HG03103 (cell line): Measurements from ENCODE around the gene PTDSS2.
"Not testable (repeated sequence)": the region's sequence is repeated elsewhere in the genome, so short reads cannot be mapped to it uniquely, and the experiment has no call there.

ENCODE experiments used
- ATAC-seq: cut with Tn5 transposase; IDR thresholded peaks from one replicate; pipeline ENCODE4 v1.9.1; 2021; ENCODE audit warnings: low read depth; ENCODE audit not compliant: unreplicated experiment

PTDSS2 gene

DNA sequence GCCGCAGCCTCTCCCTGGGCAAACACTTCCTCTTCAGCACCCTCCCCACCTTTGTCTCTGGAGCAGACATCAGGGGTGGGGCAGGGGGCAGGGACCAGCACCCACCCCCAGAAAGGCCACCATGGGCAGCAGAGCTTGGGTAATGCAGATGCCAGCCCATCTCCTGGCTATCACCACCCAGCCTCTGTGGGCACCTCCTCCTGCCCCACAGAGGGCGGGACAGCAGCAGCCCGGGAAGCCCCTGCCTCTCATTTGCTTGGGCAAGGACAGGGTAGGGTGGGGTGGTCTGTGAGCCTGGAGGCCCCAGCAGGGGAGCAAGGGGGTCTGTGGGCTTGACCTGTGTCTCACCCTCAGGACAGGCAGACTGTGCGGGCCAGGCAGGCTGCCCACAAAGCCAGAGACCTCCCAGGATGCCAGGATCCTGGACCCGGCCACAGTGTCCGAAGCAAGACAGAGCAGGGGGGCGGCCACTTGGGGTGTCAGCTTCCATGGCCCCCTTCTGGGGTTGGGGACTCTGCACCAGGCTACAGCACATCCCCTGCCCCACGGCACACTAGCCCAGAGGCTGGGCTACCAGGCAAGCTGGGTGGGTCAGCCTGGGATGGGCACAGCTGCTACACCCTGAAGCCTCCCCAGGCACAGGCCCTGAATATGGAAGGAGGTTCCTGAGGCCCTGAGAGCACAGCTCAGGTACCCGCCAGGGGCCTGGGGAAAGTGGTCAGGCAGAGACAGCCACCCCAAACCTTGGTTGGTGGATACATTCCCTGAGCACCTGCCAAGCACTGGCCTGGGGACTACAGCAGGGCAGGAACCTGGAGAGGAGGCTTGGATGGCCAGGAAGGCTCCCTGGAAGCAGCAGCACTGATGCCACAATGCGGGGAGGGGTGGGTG is 52.5 kb downstream of the PTDSS2 start:
- ATAC-seq = no peak

DNA sequence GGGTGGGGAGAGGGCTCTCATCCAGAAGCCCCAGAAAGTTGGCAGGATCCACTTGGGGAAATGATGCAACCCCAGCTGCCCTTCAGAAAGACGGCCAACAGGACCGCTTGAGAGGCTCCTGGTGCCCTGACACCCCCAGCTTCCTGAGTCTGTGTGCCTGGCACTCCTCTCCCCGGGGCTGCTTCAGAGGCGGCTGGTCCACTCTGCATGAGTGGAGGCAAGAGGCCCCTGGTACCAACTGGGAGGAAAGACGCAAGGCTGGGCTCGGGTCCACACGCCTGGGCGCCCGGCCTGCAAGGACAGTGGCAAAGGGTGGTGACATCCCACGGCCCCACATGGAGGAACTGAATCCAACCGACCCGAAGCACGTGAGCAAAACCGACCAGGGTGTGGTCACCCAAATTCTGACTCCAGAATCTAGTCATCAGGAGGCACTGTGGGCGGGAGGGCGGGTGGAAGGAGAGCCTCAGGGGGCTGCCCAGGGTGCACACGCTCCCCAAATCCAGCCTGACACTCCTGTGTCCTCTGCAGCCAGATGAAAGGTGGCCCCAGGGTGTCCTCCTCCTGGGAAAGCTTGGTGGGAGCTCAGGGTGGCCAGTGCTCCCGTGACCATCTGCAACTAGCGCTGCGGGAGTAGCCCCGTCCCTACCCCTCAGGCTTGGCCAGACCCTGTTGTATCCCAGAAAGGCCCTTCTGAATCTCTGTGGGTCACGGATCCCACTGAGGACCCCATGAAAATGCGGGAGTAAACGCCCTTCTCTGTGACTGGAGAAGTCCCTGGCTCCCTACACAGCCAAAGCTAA is 53.3 kb downstream of the PTDSS2 start:
- no peak for ATAC-seq

DNA sequence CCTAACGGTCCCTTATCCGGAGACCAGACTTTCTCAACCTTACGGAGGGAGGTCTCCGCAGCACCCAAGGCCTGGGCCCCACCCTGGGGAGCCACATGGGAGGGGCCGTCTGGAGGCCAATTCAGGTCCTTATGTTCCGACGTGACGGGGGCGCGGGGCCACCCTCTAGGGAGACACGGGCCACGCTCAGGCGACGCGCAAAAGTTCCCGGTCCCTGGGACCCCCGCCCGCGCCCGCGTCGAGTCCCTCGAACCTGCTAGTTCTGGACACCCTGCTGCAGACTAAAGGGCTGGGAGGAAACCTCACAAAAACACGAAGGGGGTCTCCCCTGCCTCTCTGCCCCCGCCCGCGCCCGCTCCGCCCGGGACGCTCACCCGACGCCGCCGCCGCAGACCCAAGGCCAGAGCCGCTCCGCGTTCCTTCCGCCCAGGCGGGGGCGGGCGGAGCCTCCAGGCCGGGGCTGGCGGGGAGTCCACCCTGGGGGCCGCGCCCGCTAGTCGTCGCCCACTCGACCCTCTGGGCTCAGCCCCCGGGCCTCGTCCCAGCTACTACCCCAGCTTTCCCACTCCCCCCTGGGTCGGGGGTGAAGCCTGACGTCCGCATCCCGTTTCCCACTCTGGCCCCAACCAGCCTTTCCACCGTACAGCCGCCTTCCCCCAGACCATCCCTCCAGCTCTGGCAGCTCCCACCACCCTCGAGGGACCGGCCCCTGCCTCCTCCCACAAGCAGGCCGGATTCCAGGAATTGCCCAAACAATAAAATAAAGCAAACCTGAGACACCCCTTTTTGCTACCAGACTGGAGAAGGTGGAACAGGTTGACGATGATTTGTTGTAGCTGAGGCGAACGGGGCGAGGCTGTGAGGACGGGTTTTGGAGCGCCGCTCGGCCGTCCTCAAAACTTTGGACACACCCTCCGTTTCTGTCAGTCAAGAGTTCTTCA is 54.2 kb downstream of the PTDSS2 start:
- ATAC-seq = no peak

DNA sequence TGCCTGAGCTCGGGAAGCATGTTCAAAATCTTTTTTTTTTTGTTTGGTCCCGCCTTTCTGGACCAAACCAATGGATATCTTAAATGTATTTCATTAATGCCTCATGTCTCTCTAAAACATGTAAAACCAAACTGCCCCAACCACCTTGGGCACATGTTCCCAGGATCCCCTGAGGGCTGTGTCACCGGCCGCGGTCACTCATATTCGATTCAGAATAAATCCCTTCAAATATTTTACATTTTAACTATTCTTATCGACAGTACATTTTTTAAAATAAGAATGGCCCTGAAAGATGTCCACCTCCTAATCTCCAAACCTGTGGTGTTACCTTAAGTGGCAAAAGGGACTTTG is 54.9 kb downstream of the PTDSS2 start:
- ATAC-seq = no peak

DNA sequence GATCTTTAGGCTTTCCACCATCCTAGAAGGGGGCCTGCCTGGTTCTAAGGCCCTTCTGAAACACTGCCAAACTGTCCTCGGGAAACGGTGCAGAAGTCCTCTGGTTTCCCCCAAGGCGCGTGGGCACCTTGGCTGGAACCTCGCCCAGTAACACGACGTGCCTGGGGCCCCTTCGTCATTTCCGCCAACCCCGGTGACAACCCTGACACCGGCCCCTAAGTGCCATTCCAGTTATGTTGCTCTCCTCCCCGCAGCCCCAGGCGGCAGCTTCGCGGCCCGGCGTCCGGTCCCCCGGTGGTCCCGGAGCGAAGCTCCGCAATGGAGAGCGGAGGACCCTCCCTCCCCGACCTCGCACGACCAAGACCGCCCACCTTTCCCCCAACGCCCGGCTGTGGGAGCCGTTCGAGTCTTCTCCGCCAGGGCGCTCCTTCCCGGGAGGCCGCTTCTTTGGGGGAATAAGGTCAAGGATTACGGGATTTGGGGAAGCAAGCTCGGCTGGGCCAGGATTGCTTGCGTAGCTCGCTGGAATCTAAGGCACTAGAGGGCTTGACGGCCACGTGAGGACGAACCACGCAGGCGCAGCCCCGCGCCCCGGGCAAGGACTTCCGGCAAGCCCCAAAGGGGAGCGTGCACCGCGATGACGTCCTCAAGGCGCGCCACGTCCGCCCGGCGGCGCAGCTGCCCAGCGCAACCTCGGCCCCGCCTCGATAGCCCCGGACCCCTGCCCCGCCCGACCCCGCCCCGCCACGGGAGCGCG is 56.3 kb downstream of the PTDSS2 start:
- peak; percentile 52 for ATAC-seq

DNA sequence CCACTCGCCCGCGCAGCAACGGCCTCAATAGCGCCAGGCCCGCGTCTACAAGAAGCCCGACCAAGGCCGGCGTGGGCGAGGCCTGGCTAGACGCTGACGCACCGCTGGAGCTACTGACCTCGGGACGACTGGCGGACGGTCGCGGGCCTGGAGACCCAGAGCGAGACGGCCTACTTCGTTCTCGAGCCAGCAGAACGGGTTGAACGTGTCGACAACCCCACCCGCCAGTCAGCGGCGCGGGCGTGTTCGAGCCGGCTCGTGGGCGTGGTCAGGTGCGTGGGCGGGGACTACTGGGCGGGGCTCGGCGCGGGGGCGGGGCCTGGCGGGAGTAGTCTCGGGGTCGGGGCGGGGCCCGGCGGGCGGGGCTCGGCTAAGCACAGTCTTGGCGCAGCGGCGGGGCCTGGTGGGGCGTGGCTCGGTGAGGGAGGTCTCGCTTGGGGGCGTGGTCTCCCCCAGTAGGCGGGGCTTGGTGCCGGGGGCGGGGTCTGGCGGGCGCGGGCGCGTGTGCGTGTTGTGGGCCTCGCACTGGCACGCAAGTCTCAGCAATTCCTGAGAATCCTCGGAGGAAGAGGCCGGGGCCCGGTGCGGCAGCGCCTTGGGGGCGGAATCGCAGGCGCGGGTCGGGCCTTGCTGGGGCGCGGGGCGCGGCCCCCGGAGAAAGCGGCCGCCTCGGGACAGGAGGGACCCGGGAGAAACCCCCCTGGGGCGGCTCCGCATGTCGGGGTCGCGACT is 57.1 kb downstream of the PTDSS2 start, which contains the start of gene RNH1:
RNH1 (minus strand) TSS at position 248 of the 732 bp plus-strand sequence. CDS start 5,080 bp downstream, outside the sequence.
- ATAC-seq = peak; percentile 52

DNA sequence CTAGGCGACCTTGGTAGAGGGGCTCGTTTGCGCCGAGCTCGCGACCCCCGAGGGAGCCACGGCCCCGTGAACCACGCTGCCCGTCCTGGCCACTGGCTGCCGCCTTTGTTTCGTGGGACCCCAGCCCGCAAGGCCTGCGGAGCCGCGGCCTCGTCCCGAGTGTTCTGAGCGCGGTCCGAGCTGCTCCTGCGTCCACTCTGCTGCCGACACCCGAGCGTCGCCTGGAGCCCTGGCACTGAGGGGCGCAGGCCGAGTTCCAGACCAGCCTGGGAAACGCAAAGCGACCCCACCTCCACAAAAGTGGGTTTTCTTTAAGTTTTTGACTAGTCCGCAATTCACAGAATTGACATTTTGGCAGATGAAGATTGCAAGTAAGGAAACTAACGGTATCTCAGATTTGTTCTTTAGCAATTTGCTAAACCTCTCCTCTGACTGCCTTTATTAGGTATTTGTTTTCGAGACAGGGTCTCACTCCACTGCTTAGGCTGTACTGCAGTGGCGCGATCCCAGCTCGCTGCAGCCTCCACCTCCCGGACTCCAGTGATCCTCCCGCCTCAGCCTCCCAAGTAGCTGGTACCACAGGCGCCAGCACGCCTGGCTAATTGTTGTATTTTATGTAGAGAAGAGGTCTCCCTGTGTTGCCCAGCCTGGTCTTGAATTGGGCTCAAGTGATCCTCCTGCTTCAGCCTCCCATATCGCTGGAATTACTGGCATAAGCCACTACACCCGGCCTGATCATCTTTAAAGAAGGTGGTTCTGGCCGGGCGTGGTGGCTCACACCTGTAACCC is 57.8 kb downstream of the PTDSS2 start:
- no peak for ATAC-seq

DNA sequence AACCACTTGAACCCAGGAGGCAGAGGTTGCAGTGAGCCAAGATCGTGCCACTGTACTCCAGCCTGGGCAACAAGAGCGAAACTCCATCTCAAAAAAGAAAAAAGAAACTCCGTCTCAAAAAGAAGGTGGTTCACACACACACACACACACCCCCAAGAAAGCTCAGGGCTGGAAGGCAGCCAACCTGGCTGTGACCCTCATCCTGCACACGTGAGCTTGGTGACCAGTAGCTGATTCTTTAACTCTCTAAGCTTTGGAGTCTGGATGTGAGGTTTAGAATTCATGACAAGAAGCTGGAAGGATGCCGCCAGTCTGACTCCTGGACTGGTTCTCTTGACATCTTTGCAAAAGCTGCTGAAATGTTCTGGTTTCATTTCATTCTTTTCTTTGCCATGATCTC is 58.9 kb downstream of the PTDSS2 start:
- ATAC-seq = no peak

DNA sequence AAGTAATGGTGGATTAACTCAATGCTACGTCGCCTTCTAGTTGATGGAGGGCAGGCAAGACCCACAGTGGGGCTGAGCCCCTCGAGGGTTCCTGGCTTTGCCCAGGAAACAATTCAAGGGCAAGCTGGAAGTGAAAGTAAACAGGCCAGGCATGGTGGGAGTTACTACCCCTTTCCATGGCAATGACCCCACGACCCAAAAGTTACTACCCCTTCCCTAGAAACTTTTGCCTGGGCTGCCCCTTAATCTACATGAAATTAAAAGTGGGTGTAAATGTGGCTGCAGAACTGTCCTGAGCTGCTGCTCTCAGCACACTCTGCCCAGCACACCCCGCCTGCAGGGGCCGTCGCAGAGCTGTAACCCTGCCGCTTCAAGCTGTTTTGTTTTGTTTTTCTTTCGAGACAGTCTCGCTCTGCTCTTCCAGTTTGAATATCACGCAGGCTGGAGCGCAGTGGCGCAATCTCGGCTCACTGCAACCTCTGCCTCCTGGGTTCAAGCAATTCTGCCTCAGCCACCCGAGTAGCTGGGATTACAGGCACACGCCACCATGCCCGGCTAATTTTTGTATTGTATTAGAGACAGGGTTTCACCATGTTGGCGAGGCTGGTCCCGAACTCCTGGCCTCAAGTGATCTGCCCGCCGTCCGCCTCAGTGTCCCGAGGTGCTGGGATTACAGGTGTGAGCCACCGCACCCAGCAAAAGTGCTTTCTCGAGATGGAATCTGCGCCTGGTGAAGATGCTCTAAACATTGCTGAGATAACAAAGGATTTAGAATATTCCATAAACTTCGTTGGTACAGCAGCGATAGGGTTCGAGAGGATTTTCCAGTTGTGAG is 62.9 kb downstream of the PTDSS2 start:
- no peak for ATAC-seq

DNA sequence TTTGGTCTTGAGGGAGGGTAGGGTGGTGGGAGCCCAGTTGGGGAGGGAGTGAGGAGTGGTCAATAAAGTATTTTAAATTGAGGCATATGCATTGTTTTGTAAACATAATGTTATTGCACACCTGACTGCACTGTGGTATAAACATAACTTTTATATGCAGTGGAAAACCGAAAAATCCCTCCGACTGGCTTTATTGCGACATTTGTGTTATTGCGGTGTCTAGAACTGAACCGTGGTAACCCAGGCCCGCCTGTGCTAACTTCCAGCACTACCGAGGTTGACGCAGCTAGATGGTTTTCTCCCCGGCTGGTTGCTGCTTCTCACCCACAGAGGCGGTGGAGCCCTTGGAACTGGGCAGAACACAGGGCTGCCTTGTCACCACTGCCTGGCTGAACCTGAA is 64.5 kb downstream of the PTDSS2 start:
- ATAC-seq = no peak

DNA sequence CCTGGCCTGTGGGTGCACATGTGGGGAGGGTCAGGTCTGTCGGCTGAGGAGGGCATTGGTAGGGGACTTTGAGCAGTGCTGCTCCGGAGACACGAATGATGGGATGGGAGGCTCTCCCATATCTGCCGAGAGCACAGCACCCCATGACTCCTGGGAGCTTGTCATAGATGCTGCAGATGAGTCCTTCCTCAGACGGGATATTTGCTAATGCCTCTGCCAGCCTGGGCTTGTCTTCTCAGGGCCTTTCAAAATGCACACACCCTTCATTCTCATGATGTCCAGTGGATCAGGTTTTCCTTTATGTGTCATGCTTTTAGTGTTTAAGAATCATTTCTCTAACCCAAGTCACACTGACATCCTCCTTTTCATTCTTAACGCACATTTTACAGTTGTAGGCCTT is 65.1 kb downstream of the PTDSS2 start:
- no peak for ATAC-seq

DNA sequence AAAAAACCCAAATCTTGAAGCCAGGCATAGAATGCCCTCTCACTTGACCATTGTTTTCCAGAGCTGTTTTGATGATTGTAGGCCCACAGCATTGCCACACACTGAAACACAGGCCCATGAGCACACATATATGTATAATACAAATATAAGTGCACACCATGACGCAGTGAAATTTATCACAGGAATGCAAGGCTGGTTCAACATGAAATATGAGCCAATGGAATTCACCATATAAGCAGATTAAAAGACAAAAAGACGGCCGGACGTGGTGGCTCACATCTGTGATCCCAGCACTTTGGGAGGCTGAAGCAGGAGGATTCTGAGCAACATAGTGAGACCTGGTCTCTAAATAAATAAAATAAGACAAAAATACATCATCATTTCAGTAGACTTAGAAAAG is 66.3 kb downstream of the PTDSS2 start:
- no peak for ATAC-seq

DNA sequence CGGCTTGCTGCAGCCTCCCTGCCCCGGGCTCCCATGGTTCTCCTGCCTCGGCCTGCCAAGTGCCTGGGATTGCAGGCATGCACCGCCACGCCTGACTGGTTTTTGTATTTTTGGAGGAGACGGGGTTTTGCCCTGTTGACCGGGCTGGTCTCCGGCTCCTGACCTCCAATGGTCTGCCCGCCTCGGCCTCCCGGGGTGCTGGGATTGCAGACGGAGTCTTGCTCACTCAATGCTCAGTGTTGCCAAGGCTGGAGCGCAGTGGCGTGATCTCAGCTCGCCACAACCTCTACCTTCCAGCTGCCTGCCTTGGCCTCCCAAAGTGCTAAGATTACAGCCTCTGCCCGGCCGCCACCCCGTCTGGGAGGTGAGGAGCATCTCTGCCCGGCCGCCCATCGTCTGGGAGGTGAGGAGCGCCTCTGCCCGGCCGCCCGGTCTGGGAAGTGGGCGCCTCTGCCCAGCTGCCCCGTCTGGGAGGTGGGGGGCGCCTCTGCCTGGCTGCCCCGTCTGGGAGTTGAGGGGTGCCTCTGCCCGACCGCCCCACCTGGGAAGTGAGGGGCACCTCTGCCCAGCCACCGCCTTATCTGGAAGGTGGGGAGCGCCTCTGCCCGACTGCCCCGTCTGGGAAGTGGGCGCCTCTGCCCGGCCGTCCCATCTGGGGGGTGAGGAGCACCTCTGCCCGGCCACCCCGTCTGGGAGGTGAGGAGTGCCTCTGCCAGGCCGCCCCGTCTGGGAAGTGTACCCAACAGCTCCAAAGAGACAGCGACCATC is 67.0 kb downstream of the PTDSS2 start:
- not testable (repeated sequence) for ATAC-seq

DNA sequence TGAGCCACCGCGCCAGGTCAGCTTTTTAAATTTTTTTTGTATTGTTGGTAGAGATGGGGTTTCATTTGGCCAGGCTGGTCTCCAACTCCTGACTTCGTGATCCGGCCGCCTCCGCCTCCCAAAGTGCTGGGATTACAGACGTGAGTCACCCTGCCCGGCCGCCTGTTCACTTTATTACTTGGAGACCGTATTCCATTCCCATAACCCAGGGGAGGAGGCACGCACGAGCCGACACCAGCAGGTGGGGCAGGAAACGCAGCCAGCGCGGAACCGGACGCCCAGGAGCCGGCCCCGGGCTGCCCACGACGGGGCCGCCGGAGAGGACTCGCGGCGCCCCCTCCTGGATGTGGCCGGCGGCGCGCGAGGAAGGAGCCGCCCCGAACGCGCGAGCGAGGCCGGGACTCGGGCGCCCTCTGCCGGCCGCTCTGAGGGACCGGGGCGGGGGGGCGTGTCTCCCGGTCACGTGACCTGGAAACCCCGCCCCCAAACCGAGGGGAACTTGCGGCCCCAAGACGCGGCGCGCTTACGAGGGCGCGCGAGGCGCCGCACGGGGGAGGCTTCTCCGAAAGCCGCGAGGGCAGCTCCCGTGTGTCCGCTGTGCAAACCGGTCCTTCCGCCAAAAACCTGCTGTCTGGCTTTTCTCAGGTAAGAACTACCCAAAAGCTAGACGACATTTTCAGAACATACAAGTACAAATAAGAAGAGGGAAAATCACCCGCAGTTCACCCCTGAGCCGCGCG is 68.6 kb downstream of the PTDSS2 start:
- ATAC-seq = peak; percentile 76

DNA sequence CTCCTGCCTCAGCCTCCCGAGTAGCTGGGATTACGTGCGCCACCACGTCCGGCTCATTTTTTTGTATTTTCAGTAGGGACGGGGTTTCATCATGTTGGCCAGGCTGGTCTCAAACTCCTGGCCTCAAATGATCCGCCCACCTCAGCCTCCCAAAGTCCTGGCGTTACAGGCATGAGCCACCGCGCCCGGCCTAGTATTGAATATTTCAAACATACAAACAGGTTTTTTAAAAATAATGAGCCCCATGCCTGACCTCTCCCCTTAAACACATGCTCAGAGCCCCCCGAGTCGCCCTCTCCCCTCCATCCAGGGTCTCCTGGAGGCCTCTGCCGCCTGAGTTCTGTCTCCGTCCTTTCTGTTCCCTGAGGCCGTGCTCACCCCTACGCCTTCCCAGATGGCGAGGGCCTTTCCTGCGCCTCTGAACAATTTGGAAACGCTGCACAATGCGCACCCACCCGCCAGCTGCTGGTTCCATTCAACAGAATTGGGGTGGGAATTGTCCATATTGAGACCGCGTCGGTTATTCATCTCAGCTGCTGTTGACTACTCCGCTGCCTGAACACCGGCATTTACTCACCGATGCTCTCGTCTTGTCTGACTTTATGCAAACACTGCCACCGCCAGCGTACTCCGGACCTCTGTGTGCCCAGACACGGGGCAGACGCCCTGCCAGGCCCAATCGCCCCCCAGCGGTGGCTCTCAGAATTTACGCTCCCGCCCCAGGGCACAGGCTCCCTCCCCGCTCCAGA is 70.5 kb downstream of the PTDSS2 start:
- ATAC-seq = no peak
